NT2/D1 (cell line): Measurements from ENCODE around the gene FMNL2.

Experiments used
- SUZ12 ChIP-seq: IDR thresholded peaks from 2 replicates; pipeline ENCODE4 v1.6.1; 2011; ENCODE audit not compliant: insufficient read length, insufficient read depth; ENCODE audit errors: extremely low read depth
- ZNF274 ChIP-seq: IDR thresholded peaks from 2 replicates; pipeline ENCODE4 v1.6.1; 2011; ENCODE audit warnings: mild to moderate bottlenecking, low read depth, low read length

DNA sequence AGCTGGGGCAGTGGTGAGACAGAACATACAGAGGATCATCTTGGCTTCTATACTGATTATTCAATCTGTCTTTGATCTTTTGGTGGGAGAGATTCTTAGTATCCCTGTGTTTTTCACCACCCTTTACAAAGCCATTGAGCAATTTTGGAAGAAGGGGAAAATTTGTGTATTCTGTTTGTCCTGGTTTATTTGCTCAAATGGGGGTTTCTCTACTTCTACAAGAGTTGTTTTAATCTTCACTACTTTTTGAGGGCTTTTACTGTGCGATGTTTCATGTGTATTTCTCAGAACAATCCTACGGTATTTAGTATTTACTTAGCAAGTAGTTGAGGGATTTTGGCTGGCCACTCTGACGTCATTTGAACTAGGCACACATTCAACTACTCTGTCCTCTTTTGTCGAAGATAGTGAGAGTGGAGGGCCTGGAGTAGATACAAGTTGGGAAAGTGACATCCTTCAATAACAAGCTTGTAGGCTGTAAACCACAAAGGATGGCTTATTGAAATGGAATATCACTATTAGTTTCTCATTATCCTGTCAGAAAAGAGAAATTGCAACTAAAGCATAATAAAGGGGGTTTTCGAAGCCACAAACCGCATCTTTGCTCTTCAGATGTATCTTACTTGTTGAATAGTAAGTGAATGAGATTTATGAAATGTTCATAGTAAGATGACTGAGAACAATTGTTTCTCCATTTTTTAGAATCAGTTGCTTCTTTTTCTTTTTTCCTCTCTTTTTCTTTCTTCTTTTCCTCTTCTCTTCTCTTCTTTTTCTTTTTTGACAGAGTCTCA is 24.8 kb downstream of the FMNL2 start:
- TF ChIP-seq ZNF274 (no peak), SUZ12 (no peak)
